Measurements from ENCODE around the gene PLPP7.

- TF ChIP-seq CTCF (IDR thresholded peaks at IDR 0.05; ENCODE audit: poor library complexity, severe bottlenecking) (no peak), SMC3 (conservative IDR thresholded peaks at IDR 0.05; ENCODE audit: poor library complexity) (no peak), POLR2AphosphoS5 (IDR thresholded peaks at IDR 0.05) (no peak), EZH2 (IDR thresholded peaks at IDR 0.05; ENCODE audit: borderline replicate concordance, insufficient read depth, low read length, poor library complexity, severe bottlenecking) (no peak), RAD21 (conservative IDR thresholded peaks at IDR 0.05) (no peak), EP300 (conservative IDR thresholded peaks at IDR 0.05; ENCODE audit: poor library complexity, severe bottlenecking) (no peak), TAF1 (IDR thresholded peaks at IDR 0.05; ENCODE audit: low read depth) (no peak), MXI1 (conservative IDR thresholded peaks at IDR 0.05; ENCODE audit: poor library complexity, severe bottlenecking) (no peak), REST (IDR thresholded peaks at IDR 0.05; ENCODE audit: borderline replicate concordance) (no peak)
Measured at GRCh38 chr9:131304676-131305355, 15.3 kb downstream of the PLPP7 start.
